GM19455 (cell line): ENCODE measurements around the gene FAM149B1.
"Not testable (repeated sequence)": the region's sequence is repeated elsewhere in the genome, so short reads cannot be mapped to it uniquely, and the experiment has no call there.

Experiments
- ATAC-seq: cut with Tn5 transposase; IDR thresholded peaks from one replicate; pipeline ENCODE4 v1.9.1; 2021; ENCODE audit not compliant: unreplicated experiment

The FAM149B1 gene

DNA sequence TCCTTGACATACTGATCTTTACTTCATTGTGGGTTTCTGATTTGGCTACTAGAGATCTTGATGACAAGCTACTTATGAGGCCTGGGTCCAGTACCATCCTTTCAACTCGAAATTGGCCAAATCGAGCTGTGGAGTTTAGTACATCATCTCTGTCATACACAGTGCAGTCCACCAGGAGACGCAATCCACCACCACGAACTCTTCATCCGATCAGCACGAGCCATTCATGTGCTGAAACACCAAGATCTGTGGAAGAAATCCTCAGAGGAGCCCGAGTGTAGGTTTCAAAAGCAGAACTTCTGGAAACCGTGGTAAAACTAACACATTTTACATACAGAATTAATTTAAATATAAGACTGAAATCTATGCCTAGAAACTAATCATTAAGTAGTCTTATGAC lies 65.0 kb downstream of the FAM149B1 start:
- ATAC-seq: no peak

DNA sequence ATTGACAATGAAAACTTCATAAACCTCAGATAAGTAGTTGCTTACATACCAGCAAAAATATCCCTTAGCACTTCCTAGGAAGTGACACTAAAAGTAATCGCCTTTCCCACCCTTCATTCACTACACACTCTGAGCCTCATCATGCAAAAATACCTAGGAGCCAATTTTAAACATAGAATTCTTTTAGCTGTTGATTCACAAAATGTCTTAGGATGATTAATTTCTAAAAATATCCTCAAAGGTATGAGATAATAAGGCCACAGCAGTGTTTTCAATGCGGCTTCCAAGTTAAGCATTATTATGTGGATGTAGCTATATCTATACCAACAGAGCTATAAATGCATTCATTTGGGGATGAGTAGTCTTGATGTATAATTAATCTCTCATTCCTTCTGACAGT lies 66.0 kb downstream of the FAM149B1 start:
- no peak for ATAC-seq

DNA sequence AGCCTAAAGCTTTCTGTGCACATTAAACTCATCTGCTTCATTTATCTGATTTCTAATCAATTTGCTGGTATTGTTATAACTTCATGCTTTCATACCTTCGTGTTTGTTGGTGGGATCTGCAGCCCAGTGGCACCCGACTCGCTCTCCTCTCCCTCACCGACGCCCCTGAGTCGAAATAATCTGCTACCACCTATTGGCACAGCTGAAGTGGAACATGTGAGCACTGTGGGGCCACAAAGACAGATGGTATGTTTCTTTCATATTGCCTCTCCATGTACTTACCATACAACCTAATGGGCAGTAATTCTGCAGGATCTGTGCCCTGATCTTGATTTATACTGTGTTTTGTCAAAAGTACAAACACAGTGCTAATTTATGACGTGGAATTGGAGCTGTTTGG lies 66.8 kb downstream of the FAM149B1 start:
- ATAC-seq: no peak

DNA sequence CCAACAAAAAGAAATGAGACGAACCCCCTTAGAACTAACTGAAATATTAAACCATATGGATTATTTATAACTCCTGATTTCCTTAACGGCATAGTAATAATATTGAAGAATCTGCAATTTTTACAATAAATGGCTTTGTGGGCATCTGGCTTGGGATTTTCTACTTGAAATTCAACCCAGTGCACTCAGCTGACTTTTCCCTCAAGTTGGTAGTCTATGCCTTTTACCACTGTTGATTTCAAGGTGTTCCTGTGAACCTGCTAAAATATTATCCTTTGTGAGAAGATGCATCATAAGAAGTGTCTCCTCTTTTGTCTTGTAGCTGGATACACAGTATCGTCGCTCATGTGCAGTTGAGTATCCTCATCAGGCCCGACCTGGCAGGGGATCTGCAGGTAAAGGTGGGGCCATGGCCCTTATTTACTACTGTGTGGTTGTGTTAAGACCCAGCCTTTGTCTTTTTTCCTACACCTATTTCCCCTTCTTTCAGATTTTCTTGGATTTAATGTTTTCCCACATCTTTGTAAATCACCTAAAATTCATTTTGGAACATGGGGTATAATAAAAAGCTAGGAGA lies 71.2 kb downstream of the FAM149B1 start:
- ATAC-seq: no peak

DNA sequence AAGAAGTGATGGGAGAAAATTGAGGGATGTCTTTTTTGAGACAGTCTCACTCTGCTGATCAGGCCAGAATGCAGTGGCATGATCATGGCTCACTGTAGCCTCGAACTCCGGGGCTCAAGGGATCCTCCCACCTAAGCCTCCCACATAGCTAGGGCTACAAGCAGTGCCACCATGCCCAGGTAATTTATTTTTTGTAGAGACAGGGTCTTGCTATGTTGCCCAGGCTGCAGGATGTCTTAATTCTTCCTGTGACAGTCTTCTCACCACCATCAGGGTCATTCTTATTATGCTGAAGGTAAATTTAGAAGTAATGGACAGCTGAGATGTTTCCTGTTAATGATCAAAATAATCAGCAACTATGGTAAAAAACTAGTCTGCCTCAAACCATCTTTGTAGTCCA lies 72.0 kb downstream of the FAM149B1 start:
- no peak for ATAC-seq

DNA sequence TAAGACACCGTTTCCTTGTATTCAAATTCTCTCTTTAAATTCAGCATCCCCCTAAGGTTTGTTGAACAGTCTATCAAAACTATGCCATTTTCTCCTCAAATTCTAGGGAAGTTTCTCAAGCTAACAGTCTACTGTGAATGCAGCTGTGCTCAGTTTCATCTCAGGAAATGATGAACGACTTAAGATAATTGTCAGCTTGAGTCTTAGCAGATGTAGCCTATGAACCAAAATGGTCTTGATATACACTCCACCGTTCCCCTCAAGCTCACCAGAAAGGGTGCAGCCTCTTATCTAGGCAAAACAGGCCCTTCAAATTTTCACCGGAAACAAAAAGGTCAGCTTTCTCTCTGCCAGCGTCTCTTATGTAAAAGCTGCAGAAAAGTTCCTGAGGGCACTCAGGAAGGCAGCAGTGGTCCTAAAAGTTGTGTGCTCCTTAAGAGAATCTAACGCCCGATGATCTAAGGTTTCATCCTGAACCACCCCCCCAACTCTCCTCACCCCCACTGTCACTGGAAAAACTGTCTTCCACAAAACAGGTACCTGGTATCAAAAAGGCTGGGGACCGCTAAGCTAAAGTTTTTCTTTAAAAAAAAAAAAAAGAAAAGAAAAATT lies 77.1 kb downstream of the FAM149B1 start:
- no peak for ATAC-seq

DNA sequence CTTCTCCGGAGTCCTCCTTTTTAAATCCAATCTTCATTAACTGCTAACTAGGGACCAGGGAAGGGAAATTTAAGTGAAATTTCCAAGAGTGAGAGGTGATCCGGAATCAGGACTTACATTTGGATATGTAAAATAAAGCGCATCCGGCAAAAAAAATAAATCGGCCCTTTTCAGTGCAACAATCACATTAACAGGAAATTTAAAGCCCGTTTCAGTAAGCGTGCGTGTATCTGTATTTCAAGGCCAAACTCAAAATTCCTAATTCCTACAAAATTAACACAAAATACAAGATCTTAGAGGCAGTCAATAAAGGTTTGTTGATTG lies 78.4 kb downstream of the FAM149B1 start:
- ATAC-seq: no peak

DNA sequence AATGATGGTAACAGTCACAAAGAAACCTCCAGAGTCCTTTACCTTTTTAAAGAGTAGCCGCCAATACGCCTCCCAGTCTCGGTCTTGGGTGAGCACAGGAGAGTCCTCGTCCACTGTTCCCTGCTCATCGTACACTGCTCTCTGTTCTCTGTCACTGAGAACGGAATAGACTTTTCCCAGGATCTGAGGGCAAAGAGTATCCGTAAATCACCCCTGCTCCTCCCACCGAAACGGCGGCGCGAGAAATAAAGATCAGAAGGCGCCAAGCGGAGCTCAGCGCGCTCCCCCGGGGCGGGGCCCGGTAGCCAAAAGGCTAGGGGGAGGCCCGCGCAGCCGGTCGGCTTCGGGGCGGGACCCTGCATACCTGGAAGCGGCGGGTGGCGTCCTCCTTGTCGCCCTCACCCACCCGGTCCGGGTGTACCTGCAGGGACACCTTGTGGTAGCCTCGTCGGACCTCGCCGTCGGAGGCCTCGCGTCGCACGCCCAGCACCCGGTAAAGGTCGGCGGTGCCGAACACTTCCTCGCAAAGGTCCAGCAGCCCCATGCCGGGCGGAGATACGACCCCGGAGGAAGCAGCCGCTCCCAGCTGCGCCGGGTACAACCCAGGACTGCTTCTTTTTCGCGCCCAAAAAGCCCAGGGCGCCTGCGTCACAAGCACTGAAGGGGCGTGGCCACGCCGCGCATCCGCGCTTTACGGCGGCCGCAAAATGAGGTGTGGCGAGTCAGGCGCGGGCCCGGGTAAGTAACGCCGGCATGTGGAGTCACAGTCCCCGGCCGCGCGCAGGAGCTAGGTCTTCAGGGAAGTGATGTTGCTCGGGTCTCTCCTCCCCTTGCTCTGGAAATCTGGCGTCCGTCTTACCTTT lies 79.0 kb downstream of the FAM149B1 start, which contains the start of gene DNAJC9:
Gene DNAJC9, minus strand, starts transcription at position 610 of the 863 bp plus-strand sequence. Its CDS starts 66 bp downstream, at position 544.
- ATAC-seq: peak; percentile 82

DNA sequence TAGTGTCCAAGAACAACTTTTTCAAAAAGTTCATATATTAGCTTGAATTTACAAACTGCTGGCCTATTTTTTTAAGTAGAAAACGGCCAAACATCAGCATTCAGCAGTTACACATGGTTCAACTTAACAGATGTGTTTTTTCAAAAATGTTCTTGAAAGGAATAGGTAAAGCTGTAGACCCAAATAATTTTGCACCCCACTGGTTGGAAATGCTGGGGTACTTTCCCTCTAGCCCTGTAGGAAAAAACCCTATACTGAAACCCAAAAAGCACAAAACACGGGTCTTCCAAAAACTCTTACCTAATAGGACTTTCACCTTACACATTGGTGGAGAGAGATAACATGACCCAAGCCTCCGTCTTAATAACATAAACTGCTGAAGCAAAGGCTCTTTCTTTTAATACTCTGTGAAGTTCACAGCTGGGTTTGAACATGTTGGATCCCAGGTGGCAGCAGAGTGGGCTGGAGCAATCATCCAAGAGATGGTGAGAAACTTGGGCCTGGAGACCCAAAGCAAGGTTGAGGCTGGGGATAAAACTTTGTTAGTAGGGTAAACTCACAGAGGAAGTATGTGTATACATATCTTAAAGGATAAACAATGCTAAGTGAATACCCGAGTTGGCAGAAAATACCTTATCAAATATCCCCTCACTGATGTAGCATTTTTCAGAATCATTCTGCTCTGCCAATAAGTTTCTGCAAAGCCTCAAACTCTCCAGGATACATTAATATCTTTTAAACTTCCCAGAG lies 79.8 kb downstream of the FAM149B1 start:
- ATAC-seq: no peak

DNA sequence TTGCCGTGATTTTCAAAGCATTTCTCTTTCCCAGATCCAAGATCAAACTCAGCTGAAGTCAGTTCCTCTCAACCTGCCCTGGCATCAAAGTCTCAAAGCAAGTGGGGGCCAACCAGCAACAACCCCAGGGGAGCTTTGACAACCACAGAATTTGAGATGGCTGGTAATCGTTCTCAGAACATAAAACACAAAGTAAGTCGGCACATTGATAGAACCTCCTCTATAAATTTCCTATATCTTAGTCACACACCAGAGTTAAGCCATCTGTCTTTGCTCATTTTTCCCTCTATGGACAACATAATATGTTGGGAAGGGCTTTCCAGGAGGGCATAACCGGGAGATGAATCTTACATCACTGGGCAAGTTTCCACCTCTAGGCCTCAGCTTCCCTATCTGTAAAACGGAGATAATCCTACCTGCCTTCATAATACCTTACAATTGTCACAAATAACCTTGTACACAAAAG lies 80.4 kb downstream of the FAM149B1 start:
- no peak for ATAC-seq

DNA sequence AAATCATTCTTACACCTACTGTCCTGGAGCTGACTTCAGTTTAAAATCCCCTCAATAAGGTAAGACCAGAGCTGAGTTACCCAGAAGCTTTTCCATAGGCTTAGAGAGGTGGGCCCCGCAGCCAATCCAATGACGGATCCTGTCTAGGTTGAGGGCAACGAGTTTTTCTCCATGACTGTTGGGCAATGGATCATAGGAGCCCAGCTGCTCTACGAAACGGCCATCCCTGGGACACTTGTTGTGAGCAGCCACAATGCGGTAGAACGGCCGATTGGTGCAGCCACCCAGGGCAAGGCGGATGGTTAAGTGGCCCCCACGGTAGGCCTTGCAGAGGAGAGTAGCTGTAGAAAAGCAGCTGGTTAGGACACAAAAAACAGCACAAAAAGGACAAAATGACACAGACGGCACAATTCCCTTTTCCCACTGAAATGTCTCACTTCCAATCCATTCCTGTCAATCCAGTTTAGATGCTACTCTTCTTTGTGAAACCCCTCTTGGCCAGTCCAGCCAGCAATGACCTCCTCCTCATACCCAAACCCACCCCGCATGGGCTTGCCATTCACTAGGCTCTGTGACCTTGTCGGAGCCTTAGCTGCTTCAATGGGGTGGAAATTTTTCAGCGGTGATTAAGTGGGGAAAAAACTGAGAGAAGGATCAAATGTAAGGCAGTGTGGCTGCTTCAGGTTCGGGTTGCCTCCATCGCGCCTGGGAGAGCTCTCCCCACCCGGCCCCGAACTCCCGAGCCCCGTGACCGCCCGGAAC lies 83.9 kb downstream of the FAM149B1 start:
- ATAC-seq: peak; percentile 3

DNA sequence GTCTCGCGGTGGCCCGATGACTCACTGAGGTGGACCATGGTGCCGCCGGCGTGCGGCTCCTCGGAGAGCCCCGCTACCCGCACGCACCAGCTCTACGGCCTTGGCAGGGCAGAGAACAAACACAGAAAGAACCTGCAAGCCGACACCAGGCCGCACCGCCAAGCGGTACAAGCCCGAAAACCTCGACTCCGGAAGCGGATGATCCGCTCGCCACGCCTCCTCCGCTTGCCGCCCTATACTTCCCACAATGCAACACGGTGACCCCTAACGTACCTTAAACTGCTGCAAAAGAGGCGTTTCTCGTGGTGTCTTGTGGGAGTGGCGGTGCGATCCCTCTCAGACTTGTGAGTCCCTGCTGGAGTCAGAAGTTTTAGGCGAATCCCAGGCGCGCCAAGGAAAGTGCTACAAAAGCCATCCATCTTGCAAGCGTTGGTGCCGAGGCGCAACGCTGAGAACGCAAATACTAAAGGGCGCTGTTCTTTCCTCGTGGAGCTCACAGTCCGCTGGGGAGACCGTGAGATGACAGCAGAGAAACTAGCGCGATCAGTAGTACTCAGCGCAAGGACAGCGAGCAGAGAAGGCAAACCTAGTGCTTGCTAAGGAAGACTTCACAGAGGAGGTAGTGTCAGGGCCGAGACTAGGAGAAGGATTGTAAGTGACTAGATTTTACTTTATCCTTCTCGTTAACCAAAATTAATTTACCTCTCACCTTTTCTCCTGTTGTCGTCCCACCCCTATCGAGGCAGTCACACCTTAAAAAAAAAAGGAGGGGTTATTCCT lies 84.7 kb downstream of the FAM149B1 start, which contains the start of gene MRPS16:
Gene MRPS16, minus strand, starts transcription at position 200 of the 780 bp plus-strand sequence. Its CDS starts 162 bp downstream, at position 38.
- peak; percentile 88 for ATAC-seq

DNA sequence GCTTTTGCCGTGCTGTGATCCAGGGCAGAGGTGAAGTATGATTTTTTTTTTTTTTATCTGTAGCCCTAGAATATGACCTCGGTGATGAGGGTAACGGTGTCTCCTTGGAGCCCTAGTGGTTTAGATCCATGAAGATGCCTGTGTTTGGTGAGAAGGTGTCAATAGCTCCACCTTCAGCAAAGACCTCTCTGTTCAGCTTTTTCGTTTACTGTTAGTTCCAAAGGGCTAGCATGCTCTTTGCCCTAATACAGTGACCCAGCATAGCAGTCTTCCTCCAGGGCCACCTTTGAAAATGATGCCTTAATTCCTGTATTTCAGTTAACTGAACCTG lies 85.3 kb downstream of the FAM149B1 start:
- no peak for ATAC-seq

DNA sequence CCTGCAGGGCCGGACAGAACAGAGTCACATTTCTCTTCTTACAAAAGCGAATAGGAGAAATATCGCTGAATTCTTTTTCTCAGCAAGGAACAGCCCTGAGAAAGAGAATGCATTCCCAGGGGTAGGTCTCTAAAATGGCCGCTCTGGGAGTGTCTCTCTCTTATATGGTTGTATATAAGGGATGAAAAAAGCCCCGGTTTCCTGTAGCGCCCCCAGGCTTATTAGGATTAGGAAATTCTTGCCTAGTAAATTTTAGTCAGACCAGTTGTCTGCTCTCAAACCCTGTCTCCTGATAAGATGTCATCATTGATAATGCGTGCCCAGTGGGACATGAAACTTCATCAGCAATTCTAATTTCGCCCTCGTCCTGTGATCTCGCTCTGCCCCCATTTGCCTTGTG lies 90.7 kb downstream of the FAM149B1 start:
- not testable (repeated sequence) for ATAC-seq

DNA sequence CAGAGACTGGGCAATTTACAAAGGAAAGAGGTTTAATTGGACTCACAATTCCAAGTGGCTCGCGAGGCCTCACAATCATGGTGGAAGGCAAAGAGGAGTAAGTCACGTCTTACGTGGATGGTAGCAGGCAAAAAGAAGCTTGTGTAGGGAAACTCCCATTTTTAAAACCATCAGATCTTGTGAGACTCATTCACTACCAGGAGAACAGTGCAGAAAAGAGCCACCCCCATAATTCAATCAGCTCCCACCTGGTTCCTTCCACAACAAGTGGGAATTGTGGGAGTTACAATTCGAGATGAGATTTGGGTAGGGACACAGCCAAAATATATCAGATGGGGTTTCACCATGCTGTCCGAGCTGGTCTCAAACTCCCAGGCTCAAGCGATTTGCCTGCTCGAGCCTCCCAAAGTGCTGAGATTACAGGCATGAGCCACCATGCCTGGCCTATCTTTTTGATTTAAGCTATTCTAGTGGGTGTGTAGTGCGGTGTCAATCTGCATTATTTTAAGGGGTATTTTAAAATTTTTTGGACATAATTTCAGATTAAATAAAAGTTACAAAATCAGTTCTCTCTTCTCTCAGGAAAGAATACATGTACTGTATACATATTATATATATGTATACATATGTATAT lies 93.6 kb downstream of the FAM149B1 start:
- no peak for ATAC-seq

DNA sequence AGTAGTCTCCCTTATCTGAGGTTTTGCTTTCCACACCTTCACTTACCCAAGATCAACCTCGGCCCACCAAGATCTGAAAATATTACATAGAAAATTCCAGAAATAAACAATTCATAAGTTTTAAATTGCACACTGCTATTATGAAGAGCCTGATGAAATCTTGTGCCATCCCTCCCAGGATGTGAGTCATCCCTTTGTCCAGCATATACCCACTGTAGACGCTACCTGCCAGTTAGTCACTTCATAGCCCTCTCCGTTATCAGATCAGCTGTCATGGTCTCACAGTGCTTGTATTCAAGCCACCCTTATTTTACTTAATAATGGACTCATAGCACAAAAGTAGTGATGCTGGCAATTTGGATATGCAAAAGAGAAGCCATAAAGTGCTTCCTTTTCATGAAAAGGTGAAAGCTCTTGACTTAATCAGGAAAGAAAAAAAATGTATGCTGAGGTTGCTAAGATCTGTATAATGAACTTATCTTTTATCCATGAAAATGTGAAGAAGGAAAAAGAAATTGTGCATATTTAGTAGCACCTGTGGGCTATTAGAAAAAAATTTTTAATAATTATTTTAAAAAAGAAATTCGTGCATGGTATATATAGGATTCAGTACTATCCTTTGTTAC lies 94.3 kb downstream of the FAM149B1 start:
- ATAC-seq: no peak

DNA sequence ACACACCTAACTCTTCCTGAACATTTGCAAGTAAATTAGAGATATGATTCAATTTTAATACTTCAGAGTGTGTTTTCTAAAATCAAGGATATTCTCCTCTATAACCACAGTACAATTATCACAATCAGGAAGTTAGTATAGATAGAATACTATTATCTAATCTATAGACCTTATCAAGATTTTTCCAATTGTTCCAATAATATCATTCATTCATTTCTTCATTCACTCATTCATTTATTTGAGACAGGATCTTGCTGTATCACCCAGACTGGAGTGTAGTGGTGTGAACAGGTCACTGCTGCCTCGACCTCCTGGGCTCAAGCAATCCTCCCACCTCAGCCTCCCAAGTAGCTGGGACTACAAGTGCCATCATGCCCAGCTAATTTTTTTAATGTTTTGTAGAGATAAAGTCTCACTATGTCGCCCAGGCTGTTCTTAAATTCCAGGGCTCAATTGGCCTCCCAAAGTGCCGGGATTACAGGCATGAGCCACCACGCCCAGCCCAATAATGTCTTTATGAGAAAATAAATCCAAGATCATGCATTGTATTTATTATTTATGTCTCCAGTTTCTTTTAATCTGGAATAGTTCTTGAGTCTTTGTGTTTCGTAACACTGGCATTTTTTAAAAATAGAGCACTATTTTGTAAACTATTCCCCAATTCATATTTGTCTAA lies 95.1 kb downstream of the FAM149B1 start:
- no peak for ATAC-seq

DNA sequence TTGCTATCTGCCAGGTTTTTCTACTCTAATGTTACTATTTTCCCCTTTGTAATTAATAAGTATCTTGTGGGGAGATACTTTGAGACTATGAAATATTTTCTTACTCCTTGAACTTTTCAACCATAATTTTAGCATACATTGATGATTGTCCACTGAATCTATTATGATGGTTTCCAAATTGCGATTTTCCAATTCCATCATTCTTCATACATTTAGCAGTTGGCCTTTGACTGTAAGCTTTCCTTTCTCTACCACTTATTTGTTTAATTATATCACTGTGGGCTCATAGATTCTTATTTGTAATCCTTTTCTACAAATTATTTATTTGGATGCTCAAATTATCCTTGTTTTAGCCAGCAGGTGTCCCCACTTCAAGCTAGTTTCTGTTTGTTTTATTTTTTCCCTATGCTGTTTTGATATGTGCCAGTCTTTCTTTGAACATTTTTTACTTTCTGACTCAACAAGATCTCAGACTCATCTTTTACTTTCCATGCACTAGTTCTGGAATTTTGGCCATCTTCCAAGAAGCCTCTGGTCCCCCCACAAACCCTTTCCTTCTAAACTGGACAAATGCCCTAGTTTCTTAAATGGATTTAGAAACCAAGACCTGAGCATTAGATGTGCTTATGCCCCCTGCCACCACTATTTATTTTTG lies 95.9 kb downstream of the FAM149B1 start:
- ATAC-seq: no peak
